Measurements from ENCODE around the gene BCL11A. TPM values are rescaled to one million over a fixed set of nuclear protein-coding genes. Genes with fewer than 3 reads are reported as not detected.

Gene BCL11A
- total and polyA plus RNA-seq, 2 of the 13 experiments (the other 11 are each of a cell fraction or from before 2014, with no cell fraction given), result not detected

DNA sequence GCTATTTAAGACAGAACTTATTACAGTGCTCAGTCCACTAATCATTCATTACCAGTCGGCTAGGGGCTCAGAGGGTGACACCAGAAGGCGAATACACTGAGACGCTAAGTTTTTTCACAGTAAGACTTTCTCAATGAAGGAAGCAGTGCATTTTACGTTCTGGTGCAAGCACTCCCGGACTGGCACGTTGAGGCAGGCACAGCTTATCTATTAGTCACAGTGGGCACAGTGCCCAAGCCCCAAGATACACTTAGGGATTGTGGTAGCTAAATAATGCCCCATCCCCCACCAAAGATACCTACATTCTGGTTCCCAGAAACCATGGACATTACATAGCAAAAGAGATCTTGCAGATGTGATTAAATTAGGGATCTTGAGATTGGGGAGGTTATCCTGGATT is 32.6 kb upstream of the BCL11A start:
- WGBS (ENCODE audit: low lambda C conversion rate), result 10% methylated on average over 6 of the region's 6 CpGs
- Histone ChIP-seq H2AFZ (ENCODE audit: low read length) (no peak overlapping the region), H3K27ac (ENCODE audit: extremely low read length, insufficient read depth, low read length) (no peak overlapping the region), H3K9me3 (ENCODE audit: low read length) (no peaks in the 10 kb centered on the region), H3K9ac (ENCODE audit: insufficient read depth, low read depth, low read length) (no peak overlapping the region), H3K4me3 (replicated peaks in 1 of 3; ENCODE audit: insufficient read depth in 1 of 3, low read depth in 2 of 3, low read length in 3 of 3) (no peak overlapping the region), H4K20me1 (ENCODE audit: insufficient read depth, low read length) (no peaks in the 10 kb centered on the region), H3K36me3 (replicated peaks in 1 of 2; ENCODE audit: control insufficient read depth in 1 of 2, insufficient read depth in 2 of 2, low read length in 2 of 2) (no peaks in the 10 kb centered on the region), H3K79me2 (ENCODE audit: insufficient read depth, low read length) (no peaks in the 10 kb centered on the region), H3K4me1 (ENCODE audit: insufficient read depth, low read length) (0 out of 2 replicates have a peak, but pooled peaks cover 9% of the 10 kb centered on the region), H3K4me2 (ENCODE audit: low read depth, low read length) (no peak overlapping the region), H3K27me3 (ENCODE audit: control insufficient read depth in 1 of 2, insufficient read depth in 2 of 2, low read length in 2 of 2) (peaks cover 6 to 48% of the 10 kb centered on the region in 2 experiments; a peak in 4 of 5 replicates)
- no peak for DNase-seq (ENCODE audit: low spot score)
- ATAC-seq, result no peak
- ChIA-PET POLR2A (no interaction called here), CTCF (ENCODE audit: low intra/inter-chr PET ratio, low total read pairs) (no interaction called here)
- intact Hi-C loops (cut with micrococcal nuclease; ENCODE audit: unreplicated experiment), result no loop called here
- TF ChIP-seq ZNF556 (CRISPR knock-in tag; IDR thresholded peaks at IDR 0.05; ENCODE audit: borderline replicate concordance) (no peak), SAP130 (CRISPR knock-in tag; IDR thresholded peaks at IDR 0.05; ENCODE audit: low read depth) (no peak), ZNF138 (CRISPR knock-in tag; IDR thresholded peaks at IDR 0.05; ENCODE audit: low read depth) (no peak), ZNF3 (CRISPR knock-in tag; IDR thresholded peaks at IDR 0.05) (no peak), ZNF616 (CRISPR knock-in tag; IDR thresholded peaks at IDR 0.05; ENCODE audit: low read depth) (no peak), ZNF674 (CRISPR knock-in tag; IDR thresholded peaks at IDR 0.05; ENCODE audit: low read depth) (no peak)
- TF ChIP-seq, protein P1, sequence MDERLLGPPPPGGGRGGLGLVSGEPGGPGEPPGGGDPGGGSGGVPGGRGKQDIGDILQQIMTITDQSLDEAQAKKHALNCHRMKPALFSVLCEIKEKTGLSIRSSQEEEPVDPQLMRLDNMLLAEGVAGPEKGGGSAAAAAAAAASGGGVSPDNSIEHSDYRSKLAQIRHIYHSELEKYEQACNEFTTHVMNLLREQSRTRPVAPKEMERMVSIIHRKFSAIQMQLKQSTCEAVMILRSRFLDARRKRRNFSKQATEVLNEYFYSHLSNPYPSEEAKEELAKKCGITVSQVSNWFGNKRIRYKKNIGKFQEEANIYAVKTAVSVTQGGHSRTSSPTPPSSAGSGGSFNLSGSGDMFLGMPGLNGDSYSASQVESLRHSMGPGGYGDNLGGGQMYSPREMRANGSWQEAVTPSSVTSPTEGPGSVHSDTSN (CRISPR knock-in tag; IDR thresholded peaks at IDR 0.05), result no peak
- TF ChIP-seq, protein P2, sequence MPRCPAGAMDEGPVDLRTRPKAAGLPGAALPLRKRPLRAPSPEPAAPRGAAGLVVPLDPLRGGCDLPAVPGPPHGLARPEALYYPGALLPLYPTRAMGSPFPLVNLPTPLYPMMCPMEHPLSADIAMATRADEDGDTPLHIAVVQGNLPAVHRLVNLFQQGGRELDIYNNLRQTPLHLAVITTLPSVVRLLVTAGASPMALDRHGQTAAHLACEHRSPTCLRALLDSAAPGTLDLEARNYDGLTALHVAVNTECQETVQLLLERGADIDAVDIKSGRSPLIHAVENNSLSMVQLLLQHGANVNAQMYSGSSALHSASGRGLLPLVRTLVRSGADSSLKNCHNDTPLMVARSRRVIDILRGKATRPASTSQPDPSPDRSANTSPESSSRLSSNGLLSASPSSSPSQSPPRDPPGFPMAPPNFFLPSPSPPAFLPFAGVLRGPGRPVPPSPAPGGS (CRISPR knock-in tag; IDR thresholded peaks at IDR 0.05), result no peak
- no peak for FAIRE-seq
- BruUV-seq (replicated peaks), result no TSS peak
- in situ Hi-C loops (cut with HindIII; ENCODE audit: extremely low pct_ligation_motif_present, low pct_unique_long_range_greater_than_20kb), result loop anchor here (10.0 to 25.0 kb wide), 3 partner anchors 1291 to 1824 kb away; no protein-coding TSS in a partner anchor

All from HepG2 (cell line).